Adipocyte (in vitro differentiated cells): ENCODE results near the gene ITGB5.

Experiments
- DNase-seq: peaks from one replicate; pipeline ENCODE4 v3.0.0-alpha.2; 2015; ENCODE audit warnings: low read depth
- H3K27me3 ChIP-seq: replicated peaks from 2 replicates; pipeline ENCODE4 v1.7.0; 2013; ENCODE audit warnings: mild to moderate bottlenecking, low read length, moderate library complexity; ENCODE audit not compliant: control insufficient read depth, insufficient read depth
- H3K36me3 ChIP-seq: 2 replicates; pipeline ENCODE4 v1.7.0; 2013; ENCODE audit warnings: low read length, mild to moderate bottlenecking, moderate library complexity; ENCODE audit not compliant: control insufficient read depth, insufficient read depth, severe bottlenecking
- H3K4me1 ChIP-seq: 2 replicates; pipeline ENCODE4 v1.7.0; 2013; ENCODE audit warnings: mild to moderate bottlenecking, low read length, moderate library complexity; ENCODE audit not compliant: control insufficient read depth, insufficient read depth
- H3K4me3 ChIP-seq: 2 replicates; pipeline ENCODE4 v1.7.0; 2013; ENCODE audit warnings: mild to moderate bottlenecking, low read length, moderate library complexity
- H3K9ac ChIP-seq: 2 replicates; pipeline ENCODE4 v1.7.0; 2013; ENCODE audit warnings: mild to moderate bottlenecking, low read length, moderate library complexity
- H3K9me3 ChIP-seq: 2 replicates; pipeline ENCODE4 v1.7.0; 2013; ENCODE audit warnings: mild to moderate bottlenecking, low read length, moderate library complexity; ENCODE audit not compliant: control insufficient read depth

Gene ITGB5

GRCh38 chr3:124818398-124819091, 68.6 kb downstream of the ITGB5 start:
- Histone ChIP-seq H3K4me3 (no peak overlapping the region), H3K27me3 (no peaks in the 10 kb centered on the region), H3K9ac (no peak overlapping the region), H3K9me3 (no peaks in the 10 kb centered on the region), H3K4me1 (peaks cover 22% of the 10 kb centered on the region), H3K36me3 (peaks cover 55% of the 10 kb centered on the region)
- DNase-seq: peak; percentile 86

DNA sequence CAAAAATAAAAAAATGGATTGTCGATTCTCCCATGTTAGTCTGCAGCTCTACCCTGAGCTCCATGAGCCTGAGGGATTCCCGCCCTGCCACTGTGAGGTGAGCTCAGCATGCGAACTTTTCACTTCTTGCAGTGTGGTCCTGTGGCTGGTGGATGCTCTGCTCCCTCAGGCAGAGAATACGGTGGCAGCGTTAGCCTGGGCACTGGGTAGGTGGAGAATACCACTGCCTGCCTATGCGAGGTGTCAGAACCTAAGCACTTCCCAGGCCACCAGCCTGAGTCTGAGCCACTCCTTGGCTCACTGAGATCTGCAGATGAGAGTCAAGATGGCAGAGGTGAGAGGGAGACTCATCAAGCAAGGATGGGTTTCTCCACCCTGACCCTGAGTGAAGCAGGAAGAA, 70.1 kb downstream of the ITGB5 start:
- H3K36me3 ChIP-seq: peaks cover 55% of the 10 kb centered on the region
- no peak overlapping the region for H3K4me3 ChIP-seq
- peaks cover 37% of the 10 kb centered on the region for H3K4me1 ChIP-seq
- H3K9me3 ChIP-seq: no peaks in the 10 kb centered on the region
- DNase-seq: no peak
- no peaks in the 10 kb centered on the region for H3K27me3 ChIP-seq
- H3K9ac ChIP-seq: no peak overlapping the region

DNA sequence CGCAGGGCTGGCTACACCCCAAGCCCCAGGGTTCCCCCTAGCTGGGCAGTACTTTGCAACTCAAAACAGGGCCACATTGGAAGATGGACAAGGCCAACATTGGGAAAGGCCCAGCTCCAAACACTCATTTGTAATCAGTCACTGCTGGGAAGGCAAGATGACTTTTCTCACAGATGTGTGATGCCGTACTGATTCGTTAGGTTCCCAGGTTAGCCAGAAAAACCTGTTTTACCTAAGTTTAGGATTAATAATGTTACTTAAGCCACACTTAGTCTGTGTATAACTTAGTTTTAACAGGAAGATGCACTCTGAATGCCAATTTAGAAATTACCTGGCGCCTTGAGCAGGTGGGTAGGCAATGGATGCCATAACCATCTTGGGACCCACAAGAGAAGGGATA, 71.0 kb downstream of the ITGB5 start:
- H3K4me3 ChIP-seq: no peak overlapping the region
- no peaks in the 10 kb centered on the region for H3K27me3 ChIP-seq
- no peak for DNase-seq
- H3K9ac ChIP-seq: no peak overlapping the region
- H3K36me3 ChIP-seq: peaks cover 49% of the 10 kb centered on the region
- H3K4me1 ChIP-seq: peaks cover 46% of the 10 kb centered on the region
- no peaks in the 10 kb centered on the region for H3K9me3 ChIP-seq

DNA sequence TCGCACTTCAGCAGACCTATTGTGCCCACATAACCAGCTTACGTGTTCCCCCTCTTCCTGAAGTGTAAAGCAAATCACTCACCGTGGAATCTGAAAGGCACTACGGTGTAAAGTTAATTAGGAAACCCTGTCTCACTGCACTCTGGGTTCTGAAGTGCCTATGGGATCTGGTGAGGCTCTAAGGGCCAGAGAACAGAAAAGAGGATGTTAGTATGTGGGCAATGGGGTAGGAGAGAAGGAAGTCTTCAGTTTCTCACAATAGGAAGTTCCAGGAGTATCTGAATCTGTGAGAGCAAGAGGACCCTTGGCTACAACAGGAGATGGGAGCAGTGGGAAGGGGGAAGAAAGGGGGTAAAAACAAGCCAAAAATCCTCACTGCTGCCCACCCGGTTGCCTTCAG, 71.4 kb downstream of the ITGB5 start:
- no peak for DNase-seq
- Histone ChIP-seq H3K9ac (no peak overlapping the region), H3K4me1 (peaks cover 50% of the 10 kb centered on the region), H3K9me3 (no peaks in the 10 kb centered on the region), H3K4me3 (no peak overlapping the region), H3K27me3 (no peaks in the 10 kb centered on the region), H3K36me3 (peaks cover 45% of the 10 kb centered on the region)

GRCh38 chr3:124814620-124815421, 72.3 kb downstream of the ITGB5 start:
- Histone ChIP-seq H3K9me3 (no peaks in the 10 kb centered on the region), H3K4me3 (no peak overlapping the region), H3K9ac (no peak overlapping the region), H3K36me3 (peaks cover 43% of the 10 kb centered on the region), H3K27me3 (no peaks in the 10 kb centered on the region), H3K4me1 (peaks cover 59% of the 10 kb centered on the region)
- no peak for DNase-seq

- Histone ChIP-seq H3K4me1 (peaks cover 60% of the 10 kb centered on the region), H3K9me3 (no peaks in the 10 kb centered on the region), H3K9ac (peak overlapping the region; percentile 80), H3K27me3 (no peaks in the 10 kb centered on the region), H3K4me3 (peak overlapping the region; percentile 55), H3K36me3 (peaks cover 42% of the 10 kb centered on the region)
- DNase-seq: no peak
Measured at GRCh38 chr3:124813541-124813940, 73.6 kb downstream of the ITGB5 start.

DNA sequence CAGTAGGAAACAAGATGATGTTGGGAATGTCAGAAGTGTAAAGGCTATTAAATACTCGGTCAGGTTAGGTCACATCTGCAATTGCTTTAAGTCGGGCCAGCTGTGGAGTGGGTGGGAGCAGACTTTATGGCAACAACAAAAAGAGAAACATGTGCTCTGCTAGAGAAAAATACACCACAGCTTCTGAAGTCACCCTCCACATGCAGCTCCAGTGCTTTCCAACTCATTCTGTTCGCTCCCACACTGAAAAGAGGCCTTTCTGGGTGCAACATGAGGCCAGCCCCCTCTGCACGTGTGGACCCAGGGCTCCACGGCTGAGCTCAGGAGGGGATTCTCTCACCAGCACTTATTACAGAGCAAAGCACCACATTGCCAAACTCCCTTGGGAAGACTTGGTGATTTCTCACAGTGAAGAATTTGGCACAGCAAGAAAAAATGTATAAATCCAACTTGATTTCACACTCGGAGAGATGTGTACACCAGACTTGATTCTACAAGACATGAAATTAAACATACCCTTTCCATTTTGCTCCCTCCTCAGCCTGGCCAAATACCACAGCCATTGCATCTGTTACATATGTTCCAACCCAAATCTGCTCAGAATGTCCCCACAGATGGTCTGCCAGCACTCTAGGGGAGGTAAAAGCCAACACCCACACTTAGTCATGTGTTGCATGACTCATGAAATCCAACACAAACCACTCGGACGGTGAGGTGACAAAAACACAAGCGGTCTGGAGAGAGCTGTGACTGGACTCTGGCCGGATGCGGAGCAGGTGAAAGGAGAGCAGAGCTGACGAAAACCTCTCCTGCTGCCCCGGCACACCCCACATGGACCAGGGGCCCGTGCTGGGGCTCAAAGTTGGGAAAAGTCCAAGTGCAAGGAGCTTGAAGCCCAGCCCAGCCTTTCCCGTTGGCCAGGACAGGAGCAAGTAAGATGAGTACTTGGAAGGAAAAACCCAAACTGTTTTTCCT, 74.6 kb downstream of the ITGB5 start:
- Histone ChIP-seq H3K36me3 (peaks cover 43% of the 10 kb centered on the region), H3K9ac (peak overlapping the region; percentile 80), H3K4me1 (peaks cover 59% of the 10 kb centered on the region), H3K4me3 (peak overlapping the region; percentile 55), H3K9me3 (no peaks in the 10 kb centered on the region), H3K27me3 (no peaks in the 10 kb centered on the region)
- peak; percentile 96 for DNase-seq

DNA sequence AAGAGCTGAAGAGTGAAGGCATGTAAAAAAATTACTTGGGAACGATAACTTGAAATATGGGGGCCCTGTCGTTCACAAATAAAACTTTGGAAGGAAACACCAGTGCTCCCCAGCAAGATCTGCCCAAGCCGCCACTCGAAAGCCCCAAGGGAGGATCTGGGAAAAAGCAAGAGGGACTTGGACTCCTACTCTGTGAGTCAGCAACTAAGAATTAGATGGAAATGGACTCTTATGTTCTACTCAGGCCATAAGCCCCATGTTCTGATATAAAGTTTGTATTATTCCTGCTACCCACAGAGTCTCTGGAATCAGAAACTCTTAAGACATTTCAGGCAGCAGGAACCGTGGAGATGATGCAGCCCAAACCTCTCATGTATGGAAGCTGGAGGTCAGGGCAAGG, 75.7 kb downstream of the ITGB5 start:
- H3K4me1 ChIP-seq: peaks cover 59% of the 10 kb centered on the region

GRCh38 chr3:124810970-124811369, 76.2 kb downstream of the ITGB5 start:
- Histone ChIP-seq H3K9me3 (no peaks in the 10 kb centered on the region), H3K27me3 (no peaks in the 10 kb centered on the region), H3K4me3 (peak overlapping the region; percentile 20), H3K36me3 (peaks cover 39% of the 10 kb centered on the region), H3K9ac (peak overlapping the region; percentile 80), H3K4me1 (peaks cover 59% of the 10 kb centered on the region)
- no peak for DNase-seq

More for the DNA sequence above, 75.7 kb downstream of the ITGB5 start:
- Histone ChIP-seq H3K27me3 (no peaks in the 10 kb centered on the region), H3K9me3 (no peaks in the 10 kb centered on the region), H3K36me3 (peaks cover 41% of the 10 kb centered on the region), H3K9ac (peak overlapping the region; percentile 80), H3K4me3 (peak overlapping the region; percentile 55)
- peak; percentile 68 for DNase-seq

DNA sequence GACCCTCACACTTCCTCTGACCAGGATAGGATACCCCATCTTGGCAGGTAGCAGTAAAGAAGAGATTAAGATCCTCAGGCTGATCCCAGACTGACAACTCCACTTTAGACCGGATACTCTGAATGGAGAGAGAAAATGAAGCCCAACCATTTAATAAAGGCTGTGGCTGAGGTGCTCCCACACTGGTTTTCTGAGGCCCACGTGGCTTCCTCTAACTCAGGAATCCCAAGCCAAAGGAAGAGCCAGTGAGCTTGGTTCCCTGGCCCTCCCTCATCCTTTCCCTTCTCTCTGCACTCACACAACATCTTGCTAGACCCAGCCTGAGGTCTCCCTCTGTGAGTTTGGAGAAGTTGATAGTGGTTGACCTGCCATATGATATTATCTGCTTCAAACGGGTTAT, 78.1 kb downstream of the ITGB5 start:
- peaks cover 55% of the 10 kb centered on the region for H3K4me1 ChIP-seq
- no peaks in the 10 kb centered on the region for H3K27me3 ChIP-seq
- H3K36me3 ChIP-seq: peaks cover 34% of the 10 kb centered on the region
- no peaks in the 10 kb centered on the region for H3K9me3 ChIP-seq
- H3K4me3 ChIP-seq: no peak overlapping the region
- no peak for DNase-seq
- H3K9ac ChIP-seq: no peak overlapping the region

GRCh38 chr3:124805671-124806070, 81.5 kb downstream of the ITGB5 start:
- no peak for DNase-seq
- H3K4me1 ChIP-seq: peaks cover 30% of the 10 kb centered on the region
- H3K36me3 ChIP-seq: peaks cover 59% of the 10 kb centered on the region
- H3K4me3 ChIP-seq: no peak overlapping the region
- no peak overlapping the region for H3K9ac ChIP-seq
- no peaks in the 10 kb centered on the region for H3K27me3 ChIP-seq
- no peaks in the 10 kb centered on the region for H3K9me3 ChIP-seq
